ENCODE measurements around the gene DNASE1.

DNASE1 gene

GRCh38 chr16:3694051-3694450 is 39.6 kb downstream of the DNASE1 start:
- in situ Hi-C loops (cut with HindIII; ENCODE audit: low pct_ligation_motif_present, low sequenced_read_pairs), result no loop called here
- H3K27ac ChIP-seq, result no peak overlapping the region
- TF ChIP-seq CTCF (IDR thresholded peaks at IDR 0.05; ENCODE audit: low read depth, low read length, missing control alignments), result no peak
- H3K27me3 ChIP-seq (replicated peaks), result no peaks in the 10 kb centered on the region
- H3K4me3 ChIP-seq (ENCODE audit: low read depth, low read length), result no peak overlapping the region
- no peaks in the 10 kb centered on the region for H3K36me3 ChIP-seq (replicated peaks)
- DNase-seq, result no peak

GRCh38 chr16:3695610-3696369 is 41.3 kb downstream of the DNASE1 start:
- DNase-seq, result no peak
- Histone ChIP-seq H3K4me3 (ENCODE audit: low read depth, low read length) (no peak overlapping the region), H3K36me3 (replicated peaks) (no peaks in the 10 kb centered on the region), H3K27ac (no peak overlapping the region), H3K27me3 (replicated peaks) (no peaks in the 10 kb centered on the region)
- in situ Hi-C loops (cut with HindIII; ENCODE audit: low pct_ligation_motif_present, low sequenced_read_pairs), result no loop called here
- TF ChIP-seq CTCF (IDR thresholded peaks at IDR 0.05; ENCODE audit: low read depth, low read length, missing control alignments), result no peak

GRCh38 chr16:3696425-3697218 is 42.1 kb downstream of the DNASE1 start:
- in situ Hi-C loops (cut with HindIII; ENCODE audit: low pct_ligation_motif_present, low sequenced_read_pairs), result no loop called here
- no peak overlapping the region for H3K4me3 ChIP-seq (ENCODE audit: low read depth, low read length)
- peak overlapping the region; percentile 62 for H3K27ac ChIP-seq
- no peaks in the 10 kb centered on the region for H3K27me3 ChIP-seq (replicated peaks)
- peak; percentile 76 for DNase-seq
- TF ChIP-seq CTCF (IDR thresholded peaks at IDR 0.05; ENCODE audit: low read depth, low read length, missing control alignments), result no peak
- no peaks in the 10 kb centered on the region for H3K36me3 ChIP-seq (replicated peaks)

DNA sequence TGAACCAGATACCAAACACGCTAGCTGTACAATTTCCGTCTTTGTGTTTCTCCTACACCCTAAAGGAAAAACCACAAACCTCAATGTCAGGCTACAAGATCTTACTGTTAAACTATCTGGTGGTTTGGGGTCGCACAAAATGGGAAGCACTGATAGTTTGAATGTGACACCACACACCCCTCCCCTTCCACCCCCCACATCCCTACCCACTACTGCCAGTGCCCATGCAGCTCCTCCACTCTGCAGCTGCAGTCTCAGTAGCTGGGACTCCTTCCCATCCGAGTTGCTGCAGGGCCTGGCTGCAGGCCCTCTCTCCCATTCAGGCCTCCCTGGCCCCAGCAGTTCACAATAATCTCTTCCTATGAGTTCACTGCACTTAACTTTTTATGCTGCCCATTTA is 44.5 kb downstream of the DNASE1 start:
- Histone ChIP-seq H3K27ac (no peak overlapping the region), H3K27me3 (replicated peaks) (no peaks in the 10 kb centered on the region), H3K4me3 (ENCODE audit: low read depth, low read length) (no peak overlapping the region), H3K36me3 (replicated peaks) (peaks cover 3% of the 10 kb centered on the region)
- no peak for DNase-seq
- TF ChIP-seq CTCF (IDR thresholded peaks at IDR 0.05; ENCODE audit: low read depth, low read length, missing control alignments), result no peak
- in situ Hi-C loops (cut with HindIII; ENCODE audit: low pct_ligation_motif_present, low sequenced_read_pairs), result no loop called here

DNA sequence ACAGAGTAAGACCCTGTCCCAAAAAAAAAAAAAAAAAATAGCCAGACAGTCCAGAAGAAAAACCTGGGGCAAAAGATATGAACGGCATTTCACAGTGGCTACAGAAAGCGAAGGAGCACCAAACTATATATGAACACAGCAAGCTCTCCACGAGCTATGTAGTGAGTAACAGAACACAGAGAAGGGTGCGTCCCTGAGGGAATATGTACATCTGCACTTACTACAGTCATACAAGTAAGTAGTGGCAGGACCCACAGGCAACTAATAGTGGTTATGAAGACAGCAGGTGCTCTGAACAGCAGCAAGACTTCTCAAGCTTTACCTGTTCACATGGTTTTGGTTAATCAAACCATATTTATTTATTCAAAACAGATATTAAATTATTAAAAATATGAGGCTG is 47.0 kb downstream of the DNASE1 start:
- no peak for TF ChIP-seq CTCF (IDR thresholded peaks at IDR 0.05; ENCODE audit: low read depth, low read length, missing control alignments)
- in situ Hi-C loops (cut with HindIII; ENCODE audit: low pct_ligation_motif_present, low sequenced_read_pairs), result no loop called here
- H3K27me3 ChIP-seq (replicated peaks), result no peaks in the 10 kb centered on the region

More for the DNA sequence above, 47.0 kb downstream of the DNASE1 start:
- Histone ChIP-seq H3K36me3 (replicated peaks) (peaks cover 3% of the 10 kb centered on the region), H3K27ac (no peak overlapping the region), H3K4me3 (ENCODE audit: low read depth, low read length) (no peak overlapping the region)
- DNase-seq, result no peak

Measured in brain microvascular endothelial cell (primary cell).